Thoracic aorta (tissue), 2 donors: ENCODE results near the gene LRP8. TPM values are rescaled to one million over a fixed set of nuclear protein-coding genes. Genes with fewer than 3 reads are reported as not detected.

Experiments used
- ATAC-seq: fragments of 150-250 bp; one replicate; pipeline ENCODE4 v1.8.0; 2017; ENCODE audit warnings: low read depth; ENCODE audit not compliant: insufficient number of reproducible peaks, low FRiP score
- DNase-seq: peaks from one replicate; pipeline ENCODE4 v3.0.0-alpha.2; 2020; ENCODE audit warnings: low spot score
- H3K27ac ChIP-seq, 2 donors: fragments of 200-600 bp; sonication (generic); 1 replicate in 1 of 2; 2 replicates in 1 of 2; pipeline ENCODE4 v1.5.1; 2016; ENCODE audit warnings: mild to moderate bottlenecking in 2 of 2, moderate library complexity in 2 of 2
- H3K27me3 ChIP-seq: fragments of 200-600 bp; sonication (generic); replicated peaks from 2 replicates; pipeline ENCODE4 v1.6.0; 2016; ENCODE audit warnings: mild to moderate bottlenecking; ENCODE audit not compliant: insufficient read depth
- H3K36me3 ChIP-seq: fragments of 200-600 bp; sonication (generic); one replicate; pipeline ENCODE4 v1.5.1; 2016
- H3K4me1 ChIP-seq, 2 donors: fragments of 200-600 bp; sonication (generic); 1 replicate in 1 of 2; 2 replicates in 1 of 2; pipeline versions ENCODE4 v1.5.1 to v1.6.0; 2016; ENCODE audit warnings: low read depth in 2 of 2, mild to moderate bottlenecking in 1 of 2; ENCODE audit not compliant: control insufficient read depth in 1 of 2
- H3K4me3 ChIP-seq: fragments of 200-600 bp; sonication (generic); 2 replicates; pipeline ENCODE4 v1.5.1; 2016; ENCODE audit warnings: mild to moderate bottlenecking
- H3K9me3 ChIP-seq: fragments of 200-600 bp; sonication (generic); 2 replicates; pipeline ENCODE4 v1.5.1; 2016
- CTCF ChIP-seq: fragments of 200-600 bp; sonication (generic); IDR thresholded peaks from one replicate; pipeline ENCODE4 v1.5.1; 2019; ENCODE audit warnings: antibody characterized with exemption
- total RNA-seq, 2 donors: library from RNA; depleted of rRNA; stranded (reverse); fragments of >200 nt; gene quantifications; one replicate each; pipeline versions ENCODE4 v1.1.0 to v1.2.3, GENCODE V29; 2016

Gene LRP8
- total RNA-seq, 2 donors from 2014 or later, result 14.1 to 24.1 TPM

GRCh38 chr1:53369761-53370160, 41.9 kb upstream of the LRP8 start:
- no peaks in the 10 kb centered on the region for H3K36me3 ChIP-seq
- H3K4me3 ChIP-seq, result no peak overlapping the region
- H3K27me3 ChIP-seq, result no peaks in the 10 kb centered on the region
- no peak for TF ChIP-seq CTCF
- H3K9me3 ChIP-seq, result no peaks in the 10 kb centered on the region
- ATAC-seq (no peak), DNase-seq (no peak)
- no peak overlapping the region for H3K27ac ChIP-seq
- H3K4me1 ChIP-seq, result no peaks in the 10 kb centered on the region

- Histone ChIP-seq H3K9me3 (no peaks in the 10 kb centered on the region), H3K4me1 (no peaks in the 10 kb centered on the region), H3K27ac (no peak overlapping the region), H3K36me3 (no peaks in the 10 kb centered on the region), H3K4me3 (no peak overlapping the region), H3K27me3 (no peaks in the 10 kb centered on the region)
- TF ChIP-seq CTCF, result no peak
- no peak for DNase-seq
- ATAC-seq, result no peak
Measured at GRCh38 chr1:53369034-53369750, 41.3 kb upstream of the LRP8 start.

DNA sequence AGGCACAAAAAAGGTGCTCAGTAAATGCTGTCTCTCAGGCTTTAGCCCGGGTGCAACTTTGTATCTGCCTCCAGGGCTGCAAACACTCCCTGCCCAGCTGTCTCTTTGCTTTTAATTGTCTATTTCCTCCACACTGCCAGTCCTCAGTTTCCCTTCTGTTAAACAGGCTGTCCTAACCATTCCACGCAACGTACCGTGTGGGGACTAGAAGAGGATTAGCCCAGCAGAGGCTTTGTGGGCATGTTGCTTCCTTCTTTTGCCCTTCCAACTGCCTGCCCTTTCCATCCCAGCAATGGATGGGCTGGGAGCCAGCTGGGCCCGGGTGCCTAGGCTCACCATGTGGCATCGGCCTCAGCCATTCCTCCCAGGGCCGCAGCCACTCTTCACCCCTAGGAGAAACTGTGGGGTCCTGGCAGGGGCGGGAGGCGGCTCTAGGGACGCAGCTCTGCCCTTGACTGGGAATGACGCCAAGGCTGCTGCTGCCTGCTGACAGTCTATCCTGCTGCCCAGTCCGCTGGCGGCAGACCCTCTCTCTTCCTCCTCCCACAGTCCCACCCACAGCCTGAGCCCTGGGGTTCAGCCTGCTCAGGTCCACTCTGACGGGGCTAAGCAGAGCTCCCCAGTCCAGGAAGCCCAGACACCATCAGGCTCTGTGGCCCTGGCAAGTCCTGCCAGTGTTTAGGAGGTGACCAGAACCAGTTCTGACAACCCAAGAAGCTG, 40.6 kb upstream of the LRP8 start:
- Histone ChIP-seq H3K4me3 (no peak overlapping the region), H3K9me3 (no peaks in the 10 kb centered on the region), H3K36me3 (no peaks in the 10 kb centered on the region), H3K27ac (no peak overlapping the region), H3K4me1 (no peaks in the 10 kb centered on the region), H3K27me3 (no peaks in the 10 kb centered on the region)
- ATAC-seq, result no peak
- TF ChIP-seq CTCF, result no peak
- DNase-seq, result no peak

DNA sequence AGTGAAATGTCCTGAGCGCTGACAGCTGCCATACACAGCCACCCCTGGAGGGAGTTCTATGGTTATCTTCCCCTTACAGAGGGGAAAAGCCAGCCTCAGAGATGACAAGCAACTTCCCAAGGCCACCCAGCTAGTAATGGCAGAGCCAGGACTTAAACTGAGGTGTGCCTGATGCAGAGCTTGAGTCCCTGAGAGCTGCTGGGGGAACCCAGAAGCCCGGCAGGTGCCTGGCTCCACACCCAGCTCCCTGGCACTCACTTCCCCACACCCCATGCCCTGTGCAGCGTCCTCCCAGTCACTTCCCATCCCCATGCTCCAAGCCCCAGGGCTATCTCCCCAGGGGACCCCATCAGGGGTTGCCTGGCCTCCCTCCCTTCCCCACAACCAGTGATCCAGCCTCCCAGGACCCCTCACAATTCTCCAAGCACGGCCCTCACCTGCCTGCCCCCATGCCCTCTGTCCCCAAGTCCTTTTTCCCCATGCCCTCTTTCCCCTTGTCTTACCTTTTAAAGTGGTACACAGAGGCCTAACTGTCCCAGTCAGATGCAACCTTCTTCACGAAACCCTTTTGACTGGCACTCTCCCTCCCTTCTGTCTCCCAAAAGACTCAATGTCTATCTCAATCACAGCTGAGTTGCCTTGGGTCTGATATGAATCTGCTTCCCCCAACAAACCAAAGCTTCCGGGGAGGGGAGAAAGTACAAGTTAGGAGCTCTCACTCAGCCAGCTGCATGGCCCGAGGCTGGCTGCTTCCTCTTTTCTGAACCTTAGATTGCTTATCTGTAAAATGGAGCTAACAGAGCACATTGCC, 39.8 kb upstream of the LRP8 start:
- H3K27me3 ChIP-seq, result no peaks in the 10 kb centered on the region
- H3K4me1 ChIP-seq, result no peaks in the 10 kb centered on the region
- no peak for TF ChIP-seq CTCF
- H3K27ac ChIP-seq, result no peak overlapping the region
- no peaks in the 10 kb centered on the region for H3K9me3 ChIP-seq
- no peak for DNase-seq
- no peak overlapping the region for H3K4me3 ChIP-seq
- no peak for ATAC-seq
- H3K36me3 ChIP-seq, result no peaks in the 10 kb centered on the region

DNA sequence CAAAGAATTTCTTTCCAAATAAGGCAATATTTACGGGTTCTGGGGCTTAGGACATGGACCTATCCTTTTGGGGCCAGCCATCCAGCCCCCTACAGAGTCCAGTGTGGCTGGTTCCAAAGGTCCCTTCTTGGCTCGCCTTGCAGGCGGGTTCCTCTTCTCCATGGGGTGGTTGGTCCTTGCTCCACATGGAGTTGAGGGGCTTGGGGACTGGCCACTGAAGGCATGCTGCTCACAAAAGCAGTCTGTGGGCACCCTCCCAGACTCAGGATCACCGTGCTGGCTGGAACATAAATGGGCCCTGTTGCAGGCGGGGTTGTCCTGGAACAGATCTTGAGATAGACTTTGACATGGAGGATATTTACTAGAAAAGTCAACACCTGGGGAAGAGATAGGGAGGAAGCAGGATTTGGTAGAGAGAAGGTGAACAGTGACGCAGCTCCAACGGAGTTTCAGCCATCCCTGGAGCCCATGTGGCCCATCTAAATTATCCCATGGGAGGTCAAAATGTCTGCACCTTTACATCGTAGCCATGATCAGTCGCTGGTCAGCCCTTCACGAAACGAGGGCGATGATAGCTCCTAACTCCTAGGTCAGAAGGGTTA, 39.1 kb upstream of the LRP8 start:
- H3K36me3 ChIP-seq, result no peaks in the 10 kb centered on the region
- no peaks in the 10 kb centered on the region for H3K27me3 ChIP-seq
- H3K4me1 ChIP-seq, result no peaks in the 10 kb centered on the region
- DNase-seq, result no peak
- H3K4me3 ChIP-seq, result no peak overlapping the region
- H3K9me3 ChIP-seq, result no peaks in the 10 kb centered on the region
- ATAC-seq, result no peak
- H3K27ac ChIP-seq, result no peak overlapping the region
- TF ChIP-seq CTCF, result no peak
